ENCODE measurements around the gene TSPEAR.
A peak's percentile ranks its signal among the peaks of the same experiment; 100 is the strongest.

Gene TSPEAR

DNA sequence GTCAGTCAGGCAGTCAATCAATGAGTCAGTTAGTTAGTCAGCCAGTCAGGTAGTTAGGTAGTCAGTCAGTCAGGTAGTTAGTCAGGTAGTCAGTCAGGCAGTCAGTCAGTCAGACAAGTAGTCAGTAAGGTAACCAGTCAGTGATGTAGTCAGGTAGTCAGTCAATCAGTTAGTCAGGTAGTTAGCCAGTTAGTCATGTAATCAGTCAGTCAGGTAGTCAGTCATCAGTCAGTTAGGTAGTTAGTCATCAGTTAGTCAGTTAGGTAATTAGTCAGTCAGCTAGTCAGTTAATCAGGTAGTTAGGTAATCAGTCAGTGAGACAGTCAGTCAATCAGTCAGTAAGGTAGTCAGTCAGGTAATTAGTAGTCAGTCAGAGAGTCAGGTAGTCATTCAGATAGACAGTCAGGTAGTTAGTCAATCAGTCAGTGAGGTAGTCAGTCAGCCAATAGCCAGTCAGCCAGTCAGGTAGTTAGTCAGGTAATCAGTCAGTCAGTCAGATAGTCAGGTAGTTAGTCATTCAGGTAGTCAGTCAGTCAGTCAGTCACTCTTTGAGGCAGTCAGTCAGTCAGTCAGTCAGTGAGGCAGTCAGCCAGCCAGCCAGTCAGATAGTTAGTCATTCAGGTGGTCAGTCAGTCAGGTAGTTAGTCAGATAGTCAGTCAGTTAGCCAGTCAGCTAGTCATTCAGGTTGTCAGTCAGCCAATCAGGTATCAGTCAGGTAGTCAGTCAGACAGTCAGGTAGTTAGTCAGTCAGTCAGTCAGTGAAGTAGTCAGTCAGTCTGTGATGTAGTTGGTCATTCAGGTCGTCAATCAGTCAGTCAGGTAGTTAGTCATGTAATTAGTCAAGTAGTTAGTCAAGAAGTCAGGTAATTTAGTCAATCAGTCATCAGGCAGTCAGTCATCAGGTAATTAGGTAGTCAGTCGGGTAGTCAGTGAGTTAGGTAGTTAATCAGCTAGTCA lies 186.7 kb downstream of the TSPEAR start:
- no peak for DNase-seq

- no peak for DNase-seq
Observed at GRCh38 chr21:44523567-44524413, 187.6 kb downstream of the TSPEAR start.

DNA sequence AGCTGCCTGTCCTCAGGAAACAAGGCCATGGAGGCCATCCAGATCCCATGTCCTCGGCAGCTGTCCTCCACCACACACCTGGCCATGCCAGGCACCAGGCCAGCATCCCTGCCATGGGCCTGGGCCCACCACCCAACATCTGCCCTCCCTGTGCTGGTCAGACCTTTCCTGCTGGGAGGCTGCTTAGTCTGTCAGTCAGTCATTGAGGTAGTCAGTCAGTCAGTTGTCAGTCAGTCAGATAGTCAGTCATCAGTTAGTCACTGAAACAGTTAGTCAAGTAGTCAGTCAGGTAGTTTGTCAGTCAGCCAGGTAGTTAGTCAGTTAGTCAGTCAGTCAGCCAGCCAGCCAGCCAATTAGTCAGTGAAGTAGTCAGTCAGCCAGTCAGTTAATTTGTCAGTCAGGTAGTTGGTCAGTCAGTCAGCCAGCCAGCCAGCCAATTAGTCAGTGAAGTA lies 188.6 kb downstream of the TSPEAR start:
- DNase-seq, result no peak

DNA sequence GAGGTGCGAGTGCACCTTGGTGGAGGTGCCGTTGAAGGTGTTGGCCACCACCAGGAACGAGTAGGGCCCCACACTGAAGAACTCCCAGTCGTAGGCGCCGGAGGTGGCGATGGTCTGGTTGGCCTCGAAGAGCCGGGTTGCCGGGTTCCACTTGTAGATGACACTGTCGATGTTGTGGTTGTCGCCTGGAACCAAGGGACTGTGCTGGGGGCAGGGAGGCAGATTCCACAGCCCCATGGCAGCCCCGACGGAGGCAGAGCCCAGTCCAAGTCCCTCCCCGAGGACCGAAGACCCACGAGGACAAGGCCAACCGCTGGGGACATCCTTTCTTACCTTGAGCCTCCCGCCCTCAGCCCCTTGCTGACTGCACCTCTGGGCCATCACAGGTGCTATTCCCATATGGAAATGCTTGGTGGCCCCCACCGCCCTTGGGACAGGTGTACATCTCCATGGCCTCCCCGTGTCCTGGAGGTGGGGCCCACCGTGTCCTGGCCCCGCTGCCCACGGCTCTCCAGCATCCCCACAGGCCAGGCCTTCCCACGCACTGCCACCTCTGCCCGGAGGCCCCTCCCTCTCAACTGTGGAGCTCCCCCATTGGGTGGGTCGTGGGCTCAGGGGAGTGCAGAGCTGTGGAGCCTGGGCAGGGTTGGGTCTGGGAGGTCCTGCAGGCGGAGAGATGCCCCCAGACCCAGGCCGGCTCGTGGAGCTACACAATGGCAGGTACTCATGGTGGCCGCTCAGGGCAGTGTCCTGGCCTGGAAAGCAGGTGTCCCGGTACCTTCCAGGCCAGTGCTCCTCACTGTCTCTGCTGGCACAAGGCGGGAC lies 189.2 kb downstream of the TSPEAR start:
- DNase-seq, result no peak

DNA sequence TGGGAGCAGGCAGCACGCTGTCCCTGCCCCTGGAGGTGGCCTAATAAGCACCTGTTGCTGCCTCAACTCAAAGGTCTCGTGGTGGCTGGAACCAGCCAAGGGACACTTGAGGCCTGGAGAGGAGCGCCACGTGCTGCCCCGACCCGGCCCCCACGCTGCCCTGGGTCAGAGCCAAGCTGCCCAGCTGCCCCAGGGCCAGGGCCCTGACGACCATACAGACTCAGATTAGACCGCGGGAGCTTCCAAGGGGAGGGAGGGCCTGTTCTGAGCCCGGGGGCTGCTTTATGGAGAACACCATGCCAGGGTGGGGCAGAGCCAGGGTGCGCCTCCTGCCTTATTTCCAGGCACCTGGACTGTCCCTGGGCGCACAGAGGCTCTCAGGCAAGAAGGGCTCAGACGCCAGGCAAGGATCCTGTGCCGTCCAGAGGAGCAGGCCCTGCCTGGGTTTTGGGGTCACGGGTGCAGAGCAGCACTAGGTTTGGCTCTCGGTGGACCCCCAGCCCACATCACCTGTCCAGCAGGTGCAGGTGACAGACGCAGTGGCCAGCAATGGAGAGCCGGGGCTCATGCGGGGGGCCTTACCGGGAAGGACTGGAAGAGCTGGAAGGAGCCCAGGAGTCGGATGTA lies 190.0 kb downstream of the TSPEAR start:
- no peak for DNase-seq

GRCh38 chr21:44520326-44521300 lies 190.8 kb downstream of the TSPEAR start:
- DNase-seq, result no peak

GRCh38 chr21:44519346-44520325 lies 191.7 kb downstream of the TSPEAR start:
- DNase-seq, result no peak

GRCh38 chr21:44518686-44519085 lies 192.7 kb downstream of the TSPEAR start:
- no peak for DNase-seq

DNA sequence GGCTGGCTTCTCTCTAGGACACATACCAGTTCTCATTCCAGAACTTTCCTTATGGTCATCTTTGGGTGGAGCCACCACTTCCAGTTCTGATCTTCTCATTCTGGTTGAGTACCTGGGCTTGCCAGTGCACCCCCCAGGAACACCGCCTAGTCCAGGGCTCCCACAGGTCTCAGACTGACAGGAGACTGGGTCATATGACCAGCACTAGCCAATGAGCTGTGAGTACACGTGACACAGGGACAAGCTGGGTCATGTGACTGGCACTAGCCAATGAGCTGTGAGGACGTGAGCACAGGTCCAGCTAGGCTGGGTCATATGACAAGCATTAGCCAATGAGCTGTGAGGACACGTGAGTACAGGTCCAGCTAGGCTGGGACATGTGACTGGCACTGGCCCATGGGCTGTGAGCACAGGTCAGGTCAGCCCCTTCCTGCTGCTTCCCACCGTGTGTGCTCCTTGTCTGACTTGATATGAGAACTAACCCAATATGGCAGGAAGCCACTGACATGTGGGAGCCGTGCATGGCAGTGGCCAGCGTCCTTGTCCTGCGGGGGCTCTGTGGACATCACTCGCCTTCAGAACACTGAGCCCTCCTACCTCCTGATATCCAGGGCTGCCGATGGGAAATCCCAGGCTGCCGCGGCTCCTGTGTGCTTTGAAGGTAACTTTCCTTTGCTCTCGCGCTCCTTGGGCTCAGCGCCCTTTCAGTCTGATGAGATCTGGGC lies 194.0 kb downstream of the TSPEAR start:
- peak; percentile 97 for DNase-seq

DNA sequence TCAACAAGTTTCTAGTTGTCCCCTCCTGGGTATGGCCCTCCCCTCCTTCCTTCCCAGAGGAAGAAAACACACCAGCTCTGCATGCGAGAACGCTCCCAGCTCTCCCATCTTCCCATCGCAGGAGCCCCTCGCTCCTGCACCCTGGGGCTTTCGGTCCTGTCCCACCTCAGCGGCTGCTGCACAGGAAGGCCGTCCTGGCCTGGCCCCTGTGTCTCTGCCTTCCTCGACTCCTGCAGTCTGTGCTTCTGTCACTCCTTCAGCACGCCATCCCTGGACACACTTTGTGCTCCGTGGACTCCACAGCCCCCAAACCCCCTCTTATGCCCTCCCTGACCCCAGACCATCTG lies 194.6 kb downstream of the TSPEAR start:
- no peak for DNase-seq

GRCh38 chr21:44516342-44516741 lies 195.0 kb downstream of the TSPEAR start:
- no peak for DNase-seq

- no peak for DNase-seq
Observed at GRCh38 chr21:44515359-44516165, 195.8 kb downstream of the TSPEAR start.

DNA sequence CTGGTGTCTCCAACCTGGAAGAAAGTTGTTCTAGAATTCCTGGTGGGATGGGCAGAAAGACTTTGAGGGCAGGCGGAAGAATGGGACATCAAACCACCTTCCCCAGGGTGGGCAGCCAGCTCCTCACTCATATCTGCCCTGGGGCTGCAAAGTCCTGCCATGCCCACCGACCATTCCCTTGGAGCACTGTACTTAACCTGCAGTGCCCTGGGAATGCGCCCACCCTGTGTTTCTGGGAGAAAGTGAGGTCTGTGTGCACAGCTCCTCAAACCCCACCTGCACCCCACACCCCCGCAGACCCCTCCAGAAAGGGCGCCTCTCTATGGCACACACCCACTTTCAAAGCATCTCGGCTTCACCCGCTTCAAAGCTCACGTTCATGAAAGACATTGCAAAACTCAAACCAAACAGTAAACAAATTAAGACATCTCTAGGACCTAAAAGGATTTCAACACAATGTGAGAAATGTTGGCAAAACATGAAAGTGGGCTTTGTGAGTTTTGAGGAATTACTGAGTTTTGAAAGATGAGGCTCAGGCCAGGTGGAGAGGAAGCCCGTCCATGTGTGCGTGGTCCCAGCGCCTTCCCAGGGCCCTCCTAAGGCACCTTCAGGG lies 196.5 kb downstream of the TSPEAR start:
- no peak for DNase-seq

DNA sequence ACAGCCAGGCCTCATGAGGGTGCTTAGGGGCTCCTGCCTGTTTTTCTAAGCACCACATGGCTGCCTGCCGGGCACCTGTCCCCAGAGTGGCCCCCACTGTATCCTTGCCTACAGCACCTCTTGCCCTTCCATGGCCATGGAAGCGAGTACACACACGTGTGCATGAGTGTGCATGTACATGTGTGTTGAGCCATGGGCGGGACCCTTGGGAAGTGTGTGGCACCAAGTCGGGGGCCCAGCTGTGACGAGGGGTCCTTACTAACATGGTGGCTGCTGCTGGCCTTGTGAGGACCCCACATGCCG lies 197.2 kb downstream of the TSPEAR start:
- DNase-seq, result no peak

DNA sequence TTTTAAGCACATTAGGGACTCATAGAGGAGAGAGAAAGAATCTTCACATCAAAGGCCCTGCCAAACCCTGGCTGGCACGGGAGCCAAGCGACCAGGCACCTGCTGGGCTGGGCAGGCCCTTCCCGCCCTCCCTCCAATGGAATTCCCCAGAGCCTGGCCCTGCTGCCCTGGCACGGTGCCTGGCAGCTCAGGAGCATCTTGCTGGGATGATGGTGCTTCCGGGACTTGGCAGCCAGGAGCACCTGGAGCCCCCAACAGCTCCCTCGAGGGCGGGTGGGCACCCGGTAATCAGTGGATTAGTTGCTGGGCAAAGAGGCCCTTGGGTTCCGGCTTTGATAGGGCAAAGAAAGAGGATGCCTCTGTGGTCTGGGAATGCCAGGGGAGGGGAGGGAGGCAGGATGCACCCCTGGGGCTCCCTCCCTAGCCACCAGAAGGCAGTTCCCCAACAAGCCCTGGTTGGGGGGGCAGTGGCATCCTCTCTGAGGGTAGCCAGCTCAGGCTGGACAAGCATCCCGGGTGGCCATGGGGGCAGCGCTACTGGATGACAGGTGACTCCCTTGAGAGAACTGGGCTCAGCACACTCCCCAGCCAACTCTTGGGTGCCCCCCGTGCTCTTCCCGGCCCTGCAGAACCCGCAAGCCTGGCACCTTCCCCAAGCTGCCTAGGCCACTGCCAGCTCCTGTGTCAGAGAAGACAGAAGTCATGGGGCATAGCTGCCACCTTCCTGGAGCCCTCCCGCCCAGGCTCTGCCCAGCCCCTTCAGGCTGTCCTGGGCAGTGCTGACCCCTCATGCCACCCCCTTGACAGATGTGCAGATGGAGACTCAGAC lies 197.8 kb downstream of the TSPEAR start:
- DNase-seq, result peak; percentile 96

DNA sequence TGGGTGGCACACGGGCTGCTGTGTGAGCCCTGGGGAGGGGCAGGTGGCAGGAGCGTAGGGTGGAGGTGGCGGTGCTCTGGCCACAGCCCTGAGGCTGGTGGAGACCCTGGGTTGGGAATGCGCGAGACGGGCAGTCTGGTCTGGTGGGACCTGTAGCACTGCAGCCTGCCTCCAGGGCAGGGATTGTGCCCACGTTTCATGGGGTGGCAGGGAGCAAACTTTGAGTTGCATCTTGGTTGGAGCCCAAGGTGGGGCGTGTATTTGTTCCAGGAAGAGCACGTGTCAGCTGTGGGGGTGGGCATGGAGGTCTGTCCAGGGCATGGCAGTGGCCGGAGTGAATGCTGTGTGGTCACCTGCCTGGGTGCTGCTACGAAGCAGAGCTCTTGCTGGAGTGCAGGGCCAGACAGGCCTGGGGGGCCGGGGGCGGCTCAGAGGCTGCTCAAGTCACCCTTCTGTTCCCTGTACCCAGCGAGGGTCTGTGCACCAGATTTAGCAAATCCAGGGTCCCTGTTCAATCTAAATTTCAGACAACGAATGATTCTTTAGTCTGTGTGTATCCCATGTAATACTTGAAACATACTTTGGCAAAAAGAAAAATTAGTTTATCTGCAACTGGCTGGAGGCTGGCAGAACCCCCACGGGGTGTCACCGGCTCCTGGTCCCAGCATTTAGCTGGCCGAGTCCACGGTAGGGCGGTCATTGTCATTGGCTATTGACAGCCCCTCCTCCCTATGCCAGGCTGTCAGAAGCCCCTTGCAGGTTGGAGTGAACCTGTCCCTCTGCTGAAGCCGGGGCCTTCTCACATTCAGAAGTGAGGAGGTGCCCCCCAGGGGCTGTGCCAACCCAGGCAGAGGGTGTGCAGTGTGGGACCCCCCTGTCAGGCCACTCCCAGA lies 198.6 kb downstream of the TSPEAR start:
- DNase-seq, result no peak
